ENCODE data around the gene DNAH2.
"Not testable (repeated sequence)": the region's sequence is repeated elsewhere in the genome, so short reads cannot be mapped to it uniquely, and the experiment has no call there.

Gene DNAH2

GRCh38 chr17:7849751-7850504 lies 132.4 kb downstream of the DNAH2 start:
- DNase-seq (ENCODE audit: low spot score) (no peak), FAIRE-seq (no peak)

GRCh38 chr17:7850701-7851437 lies 133.3 kb downstream of the DNAH2 start:
- no peak for FAIRE-seq

GRCh38 chr17:7851438-7852261 lies 134.1 kb downstream of the DNAH2 start:
- FAIRE-seq, result no peak
- DNase-seq (ENCODE audit: low spot score), result peak; percentile 68

More at GRCh38 chr17:7850701-7851437, 133.3 kb downstream of the DNAH2 start:
- no peak for DNase-seq (ENCODE audit: low spot score)

- no peak for DNase-seq (ENCODE audit: low spot score)
- FAIRE-seq, result no peak
Measured at GRCh38 chr17:7852262-7852670, 134.7 kb downstream of the DNAH2 start.

GRCh38 chr17:7852919-7853690 lies 135.6 kb downstream of the DNAH2 start:
- DNase-seq (ENCODE audit: low spot score) (no peak), FAIRE-seq (no peak)

- FAIRE-seq, result no peak
- DNase-seq (ENCODE audit: low spot score), result no peak
Measured at GRCh38 chr17:7853691-7854038, 136.1 kb downstream of the DNAH2 start.

- DNase-seq (ENCODE audit: low spot score), result no peak
- FAIRE-seq, result no peak
Measured at GRCh38 chr17:7854078-7854777, 136.7 kb downstream of the DNAH2 start.

GRCh38 chr17:7854851-7855659 lies 137.5 kb downstream of the DNAH2 start, which contains the start of gene TMEM88:
Gene TMEM88, plus strand, starts transcription at chr17:7855066. Its CDS starts 9 bp downstream, at chr17:7855075.
- DNase-seq (ENCODE audit: low spot score), result no peak
- FAIRE-seq, result no peak

- FAIRE-seq, result no peak
- no peak for DNase-seq (ENCODE audit: low spot score)
Measured at GRCh38 chr17:7855660-7856010, 138.1 kb downstream of the DNAH2 start.

- FAIRE-seq (no peak), DNase-seq (ENCODE audit: low spot score) (no peak)
Measured at GRCh38 chr17:7856011-7856810, 138.7 kb downstream of the DNAH2 start.

GRCh38 chr17:7856811-7857712 lies 139.5 kb downstream of the DNAH2 start, which contains the start of gene NAA38:
Gene NAA38, minus strand, starts transcription at chr17:7857559. Its CDS starts 96 bp downstream, at chr17:7857463.
- peak; percentile 42 for FAIRE-seq

GRCh38 chr17:7857713-7858521 lies 140.4 kb downstream of the DNAH2 start, which contains the start of gene CYB5D1:
Gene CYB5D1, plus strand, starts transcription at chr17:7858003. Its CDS starts 132 bp downstream, at chr17:7858135.
- DNase-seq (ENCODE audit: low spot score) (peak; percentile 70), FAIRE-seq (no peak)

More at GRCh38 chr17:7856811-7857712, 139.5 kb downstream of the DNAH2 start, which contains the start of gene NAA38:
- DNase-seq (ENCODE audit: low spot score), result peak; percentile 88

GRCh38 chr17:7858522-7858810 lies 140.9 kb downstream of the DNAH2 start:
- DNase-seq (ENCODE audit: low spot score) (peak; percentile 49), FAIRE-seq (no peak)

GRCh38 chr17:7859028-7859427 lies 141.5 kb downstream of the DNAH2 start:
- no peak for FAIRE-seq
- no peak for DNase-seq (ENCODE audit: low spot score)

GRCh38 chr17:7862692-7863437 lies 145.3 kb downstream of the DNAH2 start:
- peak; percentile 32 for DNase-seq (ENCODE audit: low spot score)
- no peak for FAIRE-seq

GRCh38 chr17:7864384-7864783 lies 146.8 kb downstream of the DNAH2 start:
- not testable (repeated sequence) for DNase-seq (ENCODE audit: low spot score); FAIRE-seq

Measured in urothelium cell line (cell line).